ENCODE data around the gene PAX3.

Gene PAX3

DNA sequence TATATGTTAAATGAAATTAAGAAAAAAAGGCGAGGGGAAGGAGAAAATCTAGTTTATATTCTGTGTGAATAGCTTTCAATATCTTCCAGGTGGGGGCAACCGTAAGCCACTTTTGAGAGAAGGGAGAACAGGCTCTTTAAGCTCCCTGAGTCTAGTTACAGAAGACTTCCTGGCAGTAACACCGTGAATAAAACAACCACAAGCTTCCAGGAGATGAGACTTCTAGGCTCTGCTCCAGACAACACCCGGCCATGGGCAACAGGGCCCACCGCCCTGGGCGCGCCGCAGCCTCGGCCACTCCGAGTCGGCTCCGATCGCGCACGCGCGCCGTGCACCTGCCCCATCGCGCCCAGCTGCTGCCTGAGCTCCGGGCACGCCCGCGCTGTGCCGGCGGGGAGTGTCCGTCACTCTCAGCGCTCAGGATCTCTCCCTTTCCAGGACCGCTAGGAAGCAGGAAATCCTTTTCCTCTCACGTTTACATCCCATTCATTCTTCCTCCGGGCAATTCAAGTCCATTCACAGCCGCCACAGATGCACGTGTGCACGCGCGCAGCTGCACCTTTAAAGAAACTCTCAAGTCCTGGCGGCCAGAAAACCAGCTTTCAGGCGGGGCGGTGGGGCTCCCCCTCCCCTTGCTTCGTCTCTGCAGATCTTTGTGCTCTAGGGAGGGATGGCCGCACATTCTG is 19.4 kb upstream of the PAX3 start:
- peak overlapping the region; percentile 58 for H3K4me3 ChIP-seq (ENCODE audit: low read length)
- TF ChIP-seq, protein P1, sequence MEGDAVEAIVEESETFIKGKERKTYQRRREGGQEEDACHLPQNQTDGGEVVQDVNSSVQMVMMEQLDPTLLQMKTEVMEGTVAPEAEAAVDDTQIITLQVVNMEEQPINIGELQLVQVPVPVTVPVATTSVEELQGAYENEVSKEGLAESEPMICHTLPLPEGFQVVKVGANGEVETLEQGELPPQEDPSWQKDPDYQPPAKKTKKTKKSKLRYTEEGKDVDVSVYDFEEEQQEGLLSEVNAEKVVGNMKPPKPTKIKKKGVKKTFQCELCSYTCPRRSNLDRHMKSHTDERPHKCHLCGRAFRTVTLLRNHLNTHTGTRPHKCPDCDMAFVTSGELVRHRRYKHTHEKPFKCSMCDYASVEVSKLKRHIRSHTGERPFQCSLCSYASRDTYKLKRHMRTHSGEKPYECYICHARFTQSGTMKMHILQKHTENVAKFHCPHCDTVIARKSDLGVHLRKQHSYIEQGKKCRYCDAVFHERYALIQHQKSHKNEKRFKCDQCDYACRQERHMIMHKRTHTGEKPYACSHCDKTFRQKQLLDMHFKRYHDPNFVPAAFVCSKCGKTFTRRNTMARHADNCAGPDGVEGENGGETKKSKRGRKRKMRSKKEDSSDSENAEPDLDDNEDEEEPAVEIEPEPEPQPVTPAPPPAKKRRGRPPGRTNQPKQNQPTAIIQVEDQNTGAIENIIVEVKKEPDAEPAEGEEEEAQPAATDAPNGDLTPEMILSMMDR (conservative IDR thresholded peaks at IDR 0.05; ENCODE audit: low read length) = peak; percentile 71
- peak; percentile 69 for DNase-seq (ENCODE audit: low read depth)

DNA sequence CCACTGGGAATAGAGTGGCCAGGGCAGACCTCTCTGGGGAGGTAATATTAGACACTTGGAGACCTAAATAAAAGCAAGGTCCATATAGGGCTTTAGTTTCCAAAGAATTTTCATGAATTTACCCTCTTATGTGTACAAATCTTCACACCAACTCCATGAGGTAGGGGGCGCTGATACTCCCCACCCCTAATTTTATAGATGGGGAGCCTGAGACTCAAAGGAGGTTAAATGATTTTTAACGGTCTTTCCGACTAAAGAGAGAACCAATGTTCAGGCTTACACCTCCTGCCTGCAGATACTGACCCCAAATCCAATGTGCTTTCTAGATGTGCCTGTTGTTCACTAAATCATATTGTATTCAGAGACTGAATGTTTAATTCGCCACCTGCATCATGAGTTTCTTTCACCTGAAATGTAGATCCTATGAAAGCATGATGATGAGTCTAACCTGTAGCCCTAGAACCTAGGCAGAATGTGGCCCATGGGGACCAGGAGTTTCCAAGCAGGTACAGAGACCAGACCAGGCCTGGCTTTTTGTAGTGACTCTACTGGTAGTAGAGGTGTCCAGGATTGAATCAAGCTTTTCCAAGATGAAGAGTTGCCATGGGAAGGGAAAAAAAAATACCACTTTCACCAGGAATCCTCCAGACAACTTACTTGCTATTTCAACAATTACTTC is 16.8 kb upstream of the PAX3 start:
- DNase-seq (ENCODE audit: low read depth) = no peak
- no peak overlapping the region for H3K4me3 ChIP-seq (ENCODE audit: low read length)
- TF ChIP-seq, protein P1 (conservative IDR thresholded peaks at IDR 0.05; ENCODE audit: low read length) = no peak; the same call in 1 of the 2 replicates

GRCh38 chr2:222313816-222314215 is 15.0 kb upstream of the PAX3 start:
- no peak overlapping the region for H3K4me3 ChIP-seq (ENCODE audit: low read length)
- TF ChIP-seq, protein P1 (conservative IDR thresholded peaks at IDR 0.05; ENCODE audit: low read length) = no peak
- DNase-seq (ENCODE audit: low read depth) = no peak

- TF ChIP-seq, protein P1 (conservative IDR thresholded peaks at IDR 0.05; ENCODE audit: low read length) = no peak
- no peak for DNase-seq (ENCODE audit: low read depth)
- H3K4me3 ChIP-seq (ENCODE audit: low read length) = no peak overlapping the region
These were observed 13.4 kb upstream of the PAX3 start for GRCh38 chr2:222311978-222312738.

DNA sequence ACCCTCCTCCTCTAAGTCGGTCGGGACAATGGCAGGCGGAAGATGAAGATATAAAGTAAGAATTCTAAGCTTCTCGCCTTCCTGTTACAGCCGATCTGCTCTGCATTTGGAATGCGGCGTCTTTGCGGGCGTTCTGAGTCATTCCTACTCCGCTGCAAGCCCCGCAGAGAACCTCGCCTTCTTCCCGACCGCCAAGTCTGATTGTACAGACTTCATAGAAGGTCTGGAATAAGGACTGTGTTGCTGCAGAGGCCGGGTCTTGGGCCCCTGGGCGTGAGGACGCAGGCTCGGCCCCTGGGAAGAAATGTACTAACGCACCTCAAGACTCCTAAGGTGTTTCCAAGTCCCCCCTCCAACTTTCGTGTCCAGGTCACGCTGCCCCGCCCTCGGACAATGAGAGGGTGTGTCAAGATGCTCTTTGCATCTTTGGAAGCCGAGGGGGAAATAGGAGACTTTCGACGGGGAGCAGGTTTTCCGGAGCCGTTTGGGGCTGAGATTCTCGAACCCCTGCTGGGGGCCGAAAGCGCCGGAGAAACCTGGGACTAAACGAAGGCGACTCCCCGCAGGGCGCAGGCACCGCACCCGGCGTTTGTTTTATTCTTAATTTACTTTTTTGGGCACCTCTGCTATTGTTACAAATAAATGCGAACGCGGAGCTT is 12.7 kb upstream of the PAX3 start:
- DNase-seq (ENCODE audit: low read depth) = no peak
- no peak overlapping the region for H3K4me3 ChIP-seq (ENCODE audit: low read length)
- TF ChIP-seq, protein P1 (conservative IDR thresholded peaks at IDR 0.05; ENCODE audit: low read length) = no peak

- TF ChIP-seq, protein P1 (conservative IDR thresholded peaks at IDR 0.05; ENCODE audit: low read length) = no peak
- H3K4me3 ChIP-seq (ENCODE audit: low read length) = no peak overlapping the region
- no peak for DNase-seq (ENCODE audit: low read depth)
These were observed 12.0 kb upstream of the PAX3 start for GRCh38 chr2:222310747-222311318.

All from AG10803 (cell line).